WI38 (cell line): Measurements from ENCODE around the gene CNGA4.

Experiments used
- H3K4me3 ChIP-seq: 2 replicates; pipeline ENCODE4 v1.5.1; 2011; ENCODE audit warnings: low read depth, mild to moderate bottlenecking, control low read depth, low read length
- TF ChIP-seq, protein P1 (sequence below): IDR thresholded peaks from 2 replicates; pipeline ENCODE4 v1.5.1; 2012; ENCODE audit warnings: low read depth, mild to moderate bottlenecking, control low read depth, low read length

CNGA4 gene

DNA sequence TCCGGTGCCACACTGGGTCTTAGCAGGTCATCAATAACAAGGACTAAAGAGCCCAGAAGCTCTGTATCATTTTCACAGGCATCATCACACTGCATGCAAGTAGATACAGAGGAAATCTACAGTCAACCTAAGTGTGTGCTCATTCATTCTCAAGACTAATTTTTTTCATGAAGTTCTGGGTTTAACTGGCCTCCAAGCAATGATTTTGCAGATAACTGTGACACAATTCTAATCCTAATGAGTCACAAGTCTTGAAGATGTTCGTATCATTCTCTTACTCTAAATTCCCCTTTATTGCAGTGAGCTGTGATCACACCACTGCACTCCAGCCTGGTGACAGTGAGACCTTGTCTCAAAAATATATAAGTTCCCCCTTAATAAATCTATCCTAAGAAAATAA is 37.4 kb upstream of the CNGA4 start:
- TF ChIP-seq, protein P1, sequence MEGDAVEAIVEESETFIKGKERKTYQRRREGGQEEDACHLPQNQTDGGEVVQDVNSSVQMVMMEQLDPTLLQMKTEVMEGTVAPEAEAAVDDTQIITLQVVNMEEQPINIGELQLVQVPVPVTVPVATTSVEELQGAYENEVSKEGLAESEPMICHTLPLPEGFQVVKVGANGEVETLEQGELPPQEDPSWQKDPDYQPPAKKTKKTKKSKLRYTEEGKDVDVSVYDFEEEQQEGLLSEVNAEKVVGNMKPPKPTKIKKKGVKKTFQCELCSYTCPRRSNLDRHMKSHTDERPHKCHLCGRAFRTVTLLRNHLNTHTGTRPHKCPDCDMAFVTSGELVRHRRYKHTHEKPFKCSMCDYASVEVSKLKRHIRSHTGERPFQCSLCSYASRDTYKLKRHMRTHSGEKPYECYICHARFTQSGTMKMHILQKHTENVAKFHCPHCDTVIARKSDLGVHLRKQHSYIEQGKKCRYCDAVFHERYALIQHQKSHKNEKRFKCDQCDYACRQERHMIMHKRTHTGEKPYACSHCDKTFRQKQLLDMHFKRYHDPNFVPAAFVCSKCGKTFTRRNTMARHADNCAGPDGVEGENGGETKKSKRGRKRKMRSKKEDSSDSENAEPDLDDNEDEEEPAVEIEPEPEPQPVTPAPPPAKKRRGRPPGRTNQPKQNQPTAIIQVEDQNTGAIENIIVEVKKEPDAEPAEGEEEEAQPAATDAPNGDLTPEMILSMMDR = no peak

DNA sequence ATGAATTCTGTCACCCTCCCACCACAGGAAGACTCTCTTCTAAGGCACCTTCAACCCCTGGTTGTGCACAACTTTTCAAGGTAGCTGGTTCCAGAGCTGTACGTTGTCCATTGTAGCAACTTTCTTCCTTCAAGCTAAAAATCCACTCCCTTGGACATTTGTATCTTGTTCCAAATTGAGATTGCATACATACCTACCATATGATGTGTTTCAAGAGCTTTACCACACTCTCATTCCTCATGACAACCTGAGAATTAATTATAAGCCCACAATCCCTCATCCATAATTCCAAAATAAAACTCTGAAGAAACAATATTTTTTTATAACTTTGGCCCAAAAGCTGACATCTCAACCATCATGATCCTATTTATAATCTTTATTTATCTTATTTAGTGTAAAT is 36.8 kb upstream of the CNGA4 start:
- H3K4me3 ChIP-seq = no peak overlapping the region
- TF ChIP-seq, protein P1 = no peak

More for the DNA sequence above, 37.4 kb upstream of the CNGA4 start:
- H3K4me3 ChIP-seq = no peak overlapping the region

DNA sequence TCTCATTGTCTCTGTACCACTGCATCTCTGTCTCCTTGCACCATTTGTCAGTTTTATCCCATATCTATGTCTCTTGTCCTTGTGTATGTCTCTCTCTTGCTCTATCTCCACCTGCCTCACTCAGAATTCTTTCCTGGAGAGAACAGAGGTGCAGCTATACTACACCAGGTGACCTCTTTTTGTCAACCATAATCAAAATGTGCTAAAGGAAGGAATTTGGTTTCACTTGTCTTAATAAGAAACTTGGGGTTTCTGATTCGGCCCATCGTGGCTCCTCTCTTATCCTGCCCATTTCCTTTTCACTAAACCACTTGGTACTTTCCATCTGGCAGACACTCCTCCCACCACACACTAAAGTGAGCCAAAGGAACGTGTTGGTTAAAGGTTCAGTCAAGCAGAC is 35.6 kb upstream of the CNGA4 start:
- H3K4me3 ChIP-seq = no peak overlapping the region
- TF ChIP-seq, protein P1 = no peak

DNA sequence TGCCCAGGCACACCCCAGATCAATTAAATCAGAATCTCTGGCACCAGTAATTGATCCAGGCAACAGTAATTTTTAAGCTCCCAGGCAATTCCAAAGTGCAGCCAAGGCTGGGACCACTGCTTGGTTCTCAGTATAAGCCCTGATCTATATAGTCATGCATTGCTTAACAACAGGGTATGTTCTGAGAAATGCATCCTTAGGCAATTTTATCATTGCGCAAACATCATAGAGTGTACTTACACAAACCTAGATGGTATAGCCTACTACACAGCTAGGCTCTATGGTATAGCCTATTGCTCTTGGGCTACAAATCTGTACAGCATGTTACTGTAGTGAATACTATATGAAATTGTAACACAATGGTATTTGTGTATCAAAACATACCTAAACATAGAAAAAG is 34.2 kb upstream of the CNGA4 start:
- TF ChIP-seq, protein P1 = no peak
- H3K4me3 ChIP-seq = no peak overlapping the region

DNA sequence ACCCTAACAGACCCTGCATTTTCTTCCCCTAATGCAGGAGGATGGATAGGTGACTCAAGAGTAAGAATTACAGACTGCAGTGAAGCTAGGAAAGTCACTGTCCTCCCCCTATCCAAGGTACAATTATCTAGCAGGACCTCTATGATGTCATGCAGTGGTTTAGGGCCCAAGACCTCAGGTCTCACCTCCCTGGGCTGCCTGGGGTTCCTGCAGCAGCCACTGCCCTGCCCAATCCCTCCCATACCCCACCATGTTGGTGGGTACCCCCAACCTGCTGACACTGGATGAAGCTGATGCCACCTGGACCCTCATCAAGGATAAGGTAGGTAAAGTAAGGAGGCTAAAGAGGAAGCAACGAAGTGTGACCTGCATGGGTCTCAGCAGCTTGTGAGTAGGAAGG is 33.5 kb upstream of the CNGA4 start, which contains the start of gene C11orf42:
C11orf42 (plus strand) TSS at position 192 of the 400 bp plus-strand sequence; CDS start at position 251, 59 bp downstream.
- no peak within 1 kb of the TSS for H3K4me3 ChIP-seq
- TF ChIP-seq, protein P1 = no peak

DNA sequence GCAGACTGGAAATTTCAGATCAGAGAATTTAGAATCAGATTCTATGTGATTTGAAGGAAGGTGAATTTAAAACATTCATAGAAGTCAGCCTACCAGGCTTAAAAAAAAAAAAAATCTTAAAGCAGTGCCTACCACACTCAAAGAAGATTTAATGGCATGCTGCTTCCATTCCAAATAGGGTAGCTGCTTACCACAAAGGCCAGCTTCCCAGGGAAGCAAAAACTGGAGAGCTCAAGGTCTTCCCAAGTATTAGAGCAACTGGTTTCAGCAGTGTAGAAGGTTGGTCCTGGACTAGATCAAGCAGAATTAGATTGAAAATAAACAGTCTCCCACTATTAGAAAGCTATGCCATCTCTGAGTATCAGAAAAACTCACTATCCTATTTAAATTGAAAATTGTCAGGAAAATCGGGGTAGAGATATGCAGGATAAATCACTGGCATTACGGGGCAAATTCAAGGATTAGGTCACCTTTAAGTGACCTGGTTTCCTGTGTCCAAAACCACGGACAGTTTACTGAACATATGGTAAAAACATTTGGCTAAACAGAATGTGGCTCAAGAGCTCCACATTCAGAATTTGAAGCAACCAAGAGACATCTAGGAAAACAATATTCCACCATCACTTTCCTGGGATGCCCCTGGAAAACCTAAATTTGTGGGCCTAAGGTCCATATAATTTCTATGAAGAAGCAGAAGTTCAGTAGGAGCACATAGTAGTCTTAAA is 32.3 kb upstream of the CNGA4 start:
- TF ChIP-seq, protein P1 = no peak
- no peak overlapping the region for H3K4me3 ChIP-seq

DNA sequence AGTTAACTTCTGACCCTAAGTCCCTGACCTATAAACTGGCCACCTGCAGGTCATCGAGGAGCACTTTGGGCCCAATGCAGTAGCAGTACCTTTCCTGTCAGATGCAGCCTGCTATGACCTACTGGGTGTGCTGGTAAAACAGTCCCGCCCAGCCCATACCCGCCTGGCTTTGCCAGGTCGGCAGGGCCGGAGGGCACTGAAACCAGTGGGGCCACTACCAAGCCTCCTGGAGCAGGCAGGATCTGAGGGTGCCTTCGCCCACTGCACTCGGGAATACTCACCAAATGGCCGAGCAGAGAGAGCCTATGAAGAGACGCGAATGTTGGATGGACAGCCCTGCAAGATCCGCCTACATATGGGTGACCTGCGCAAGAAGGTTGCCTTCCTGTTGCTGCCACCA is 29.1 kb upstream of the CNGA4 start:
- no peak overlapping the region for H3K4me3 ChIP-seq
- TF ChIP-seq, protein P1 = no peak
